Stimulated activated CD4-positive, alpha-beta T cell treated with anti-CD3 and anti-CD28 coated beads, Interleukin-2, amount 100 ng/mL, for 48 hours (primary cell): ENCODE results near the gene ST14.
"Not testable (repeated sequence)": the region's sequence is repeated elsewhere in the genome, so short reads cannot be mapped to it uniquely, and the experiment has no call there.

Experiments used
- DNase-seq, 2 donors: peaks; one replicate each; pipeline ENCODE4 v3.0.0-alpha.2; 2020

Gene ST14

GRCh38 chr11:130209954-130210854 is 50.6 kb downstream of the ST14 start:
- DNase-seq, result no peak

GRCh38 chr11:130211144-130211543 is 51.6 kb downstream of the ST14 start:
- DNase-seq, result no peak

GRCh38 chr11:130211781-130212401 is 52.3 kb downstream of the ST14 start:
- no peak for DNase-seq

- DNase-seq, result no peak
These were observed 52.9 kb downstream of the ST14 start for GRCh38 chr11:130212431-130212961.

GRCh38 chr11:130213143-130213978 is 53.8 kb downstream of the ST14 start:
- peak; percentile 67 to 76 for DNase-seq

GRCh38 chr11:130213979-130214281 is 54.3 kb downstream of the ST14 start:
- DNase-seq, result no peak

GRCh38 chr11:130214861-130215530 is 55.4 kb downstream of the ST14 start:
- DNase-seq, result no peak

GRCh38 chr11:130215531-130216220 is 56.1 kb downstream of the ST14 start:
- no peak for DNase-seq

GRCh38 chr11:130216221-130216550 is 56.6 kb downstream of the ST14 start:
- no peak for DNase-seq

- DNase-seq, result no peak
These were observed 57.1 kb downstream of the ST14 start for GRCh38 chr11:130216591-130217132.

- DNase-seq, result no peak
These were observed 57.8 kb downstream of the ST14 start for GRCh38 chr11:130217133-130218031.

- DNase-seq, result no peak
These were observed 59.0 kb downstream of the ST14 start for GRCh38 chr11:130218501-130219070.

GRCh38 chr11:130219148-130219547 is 59.6 kb downstream of the ST14 start:
- no peak for DNase-seq

GRCh38 chr11:130220311-130221035 is 60.9 kb downstream of the ST14 start:
- DNase-seq, result no peak

GRCh38 chr11:130223291-130223971 is 63.8 kb downstream of the ST14 start:
- no peak for DNase-seq

- DNase-seq, result no peak
These were observed 67.8 kb downstream of the ST14 start for GRCh38 chr11:130227373-130227772.

- DNase-seq, result not testable (repeated sequence)
These were observed 73.9 kb downstream of the ST14 start for GRCh38 chr11:130233486-130233885.

GRCh38 chr11:130233888-130234287 is 74.3 kb downstream of the ST14 start:
- DNase-seq, result not testable (repeated sequence)

- DNase-seq, result no peak
These were observed 74.7 kb downstream of the ST14 start for GRCh38 chr11:130234315-130234714.
